Adrenal gland (tissue), 12 donors: ENCODE measurements around the gene FNDC3B. TPM values are rescaled to one million over a fixed set of nuclear protein-coding genes. Genes with fewer than 3 reads are reported as not detected.

Experiments used
- DNase-seq, 7 donors: peaks; one replicate each; pipeline ENCODE4 v3.0.0-alpha.2; 2019 to 2020
- H3K27ac ChIP-seq, 5 donors: fragments of 200-600 bp; sonication (generic) in 4 of 5; 1 replicate in 3 of 5; 2 replicates in 2 of 5; pipeline versions ENCODE4 v1.5.1 to v1.8.0; 2016 to 2020; ENCODE audit warnings: mild to moderate bottlenecking in 1 of 5
- H3K27me3 ChIP-seq: fragments of 200-600 bp; 2 replicates; pipeline ENCODE4 v1.8.0; 2021
- H3K36me3 ChIP-seq, 2 donors: fragments of 200-600 bp; replicated peaks in 1 of 2; 1 replicate in 1 of 2; 2 replicates in 1 of 2; pipeline versions ENCODE4 v1.5.1 to v1.8.0; 2018 to 2022
- H3K4me1 ChIP-seq, 2 donors: fragments of 200-600 bp; replicated peaks in 1 of 2; 1 replicate in 1 of 2; 2 replicates in 1 of 2; pipeline versions ENCODE4 v1.5.1 to v1.8.0; 2018 to 2021
- H3K4me3 ChIP-seq, 4 donors: fragments of 200-600 bp; sonication (generic) in 3 of 4; one replicate each; pipeline ENCODE4 v1.5.1; 2016 to 2018
- H3K9me3 ChIP-seq, 3 donors: fragments of 200-600 bp; sonication (generic) in 1 of 3; replicated peaks in 1 of 3; 1 replicate in 2 of 3; 2 replicates in 1 of 3; pipeline versions ENCODE4 v1.5.1 to v1.8.0; 2016 to 2021
- CTCF ChIP-seq, 6 experiments: fragments of 450-650 bp in 4 of 6; fragments of 200-600 bp in 2 of 6; sonication (generic) in 1 of 6; IDR thresholded peaks; 1 replicate in 5 of 6; 2 replicates in 1 of 6; pipeline versions ENCODE4 v1.5.1 to v1.8.0; 2016 to 2021; ENCODE audit warnings: antibody characterized with exemption in 6 of 6, mild to moderate bottlenecking in 2 of 6, moderate library complexity in 1 of 6
- POLR2A ChIP-seq, 2 donors: fragments of 450-650 bp; IDR thresholded peaks; one replicate each; pipeline ENCODE4 v1.6.1; 2017; ENCODE audit warnings: antibody characterized with exemption in 2 of 2, mild to moderate bottlenecking in 2 of 2, moderate library complexity in 1 of 2
- WGBS, 4 donors: extraction: QIAGEN DNeasy Blood & Tissue Kit in 2 of 4; methylation state at CpG; one replicate each; pipeline versions ENCODE4 v1.1.5 to v1.1.7; 2013 to 2017; 5-methylcytosine and 5-hydroxymethylcytosine counted together
- intact Hi-C, 2 donors: fragments of 100-400 bp; cut with DNase I; formaldehyde crosslinking; loops; one replicate each; pipeline versions ENCODE4 v1.14.1 to v1.15.0; 2022 to 2023
- polyA plus RNA-seq, 3 donors: library from polyadenylated mRNA; stranded (reverse); fragments of 200-250 nt in 2 of 3; fragments of 350-450 nt in 1 of 3; fragmentation: Illumina TruSeq in 1 of 3; extraction: RNeasy Lipid Tissue Mini Kit (QIAGEN cat#74804) in 1 of 3; gene quantifications; one replicate each; pipeline ENCODE4 v1.2.3, GENCODE V29; 2013 to 2014
- total RNA-seq, 9 donors: library from RNA; depleted of rRNA in 4 of 9; stranded (reverse); fragments of >200 nt in 4 of 9; fragments of 120-200 nt in 1 of 9; fragmentation: NEBNext Ultra II Directional in 1 of 9; extraction: Animal tissue kit (Norgen Biotek cat#: 25700) in 1 of 9; gene quantifications; one replicate each; pipeline versions ENCODE4 v1.1.0 to v1.2.4, GENCODE V29; 2013 to 2023
- donor health status: healthy with polysubstance abuse.
- donor health status: Bipolar disorder and iron deficiency.
- donor health status: DM: yes; HTN: yes; CAD: no.
- donor health status: DM: no; HTN: no; CAD: no.
- donor health status: DM: no; HTN: no; CAD: no.
- donor health status: DM: yes; HTN: yes; CAD: no.

Gene FNDC3B
- total and polyA plus RNA-seq, 12 donors = 9.9 to 228 (median 105) TPM

GRCh38 chr3:172232579-172233212 lies 193.3 kb downstream of the FNDC3B start:
- no peaks in the 10 kb centered on the region for H3K27me3 ChIP-seq
- peaks cover 0 to 3% of the 10 kb centered on the region in 2 donors for H3K36me3 ChIP-seq
- H3K9me3 ChIP-seq = no peaks in the 10 kb centered on the region
- DNase-seq = no peak
- no peak overlapping the region for H3K4me3 ChIP-seq
- TF ChIP-seq POLR2A (IDR thresholded peaks at IDR 0.05) (no peak), CTCF (IDR thresholded peaks at IDR 0.05) (no peak)
- H3K4me1 ChIP-seq = no peaks in the 10 kb centered on the region
- no peak overlapping the region for H3K27ac ChIP-seq
- 76 to 95% (median 87%) methylated on average over 3 of the region's 3 CpGs for WGBS, 4 donors
- intact Hi-C loops = no loop called here

GRCh38 chr3:172233474-172234277 lies 194.3 kb downstream of the FNDC3B start:
- Histone ChIP-seq H3K27me3 (no peaks in the 10 kb centered on the region), H3K4me1 (no peaks in the 10 kb centered on the region), H3K4me3 (no peak overlapping the region), H3K36me3 (no peaks in the 10 kb centered on the region), H3K27ac (peak overlapping the region in 2 of 5 donors; percentile 14 to 31), H3K9me3 (no peaks in the 10 kb centered on the region)
- intact Hi-C loops = no loop called here
- TF ChIP-seq POLR2A (IDR thresholded peaks at IDR 0.05) (no peak), CTCF (IDR thresholded peaks at IDR 0.05) (no peak)
- no peak for DNase-seq
- 62 to 68% (median 67%) methylated on average over 8 of the region's 8 CpGs for WGBS, 4 donors

GRCh38 chr3:172235698-172236097 lies 196.3 kb downstream of the FNDC3B start:
- Histone ChIP-seq H3K36me3 (no peaks in the 10 kb centered on the region), H3K4me1 (peaks cover 0 to 4% of the 10 kb centered on the region in 2 donors), H3K9me3 (no peaks in the 10 kb centered on the region), H3K4me3 (no peak overlapping the region), H3K27me3 (no peaks in the 10 kb centered on the region), H3K27ac (no peak overlapping the region)
- DNase-seq = no peak
- intact Hi-C loops = no loop called here
- TF ChIP-seq POLR2A (IDR thresholded peaks at IDR 0.05) (no peak), CTCF (IDR thresholded peaks at IDR 0.05) (no peak)

- intact Hi-C loops = no loop called here
- 91 to 96% (median 92%) methylated on average over 5 of the region's 5 CpGs for WGBS, 4 donors
- Histone ChIP-seq H3K9me3 (no peaks in the 10 kb centered on the region), H3K36me3 (no peaks in the 10 kb centered on the region), H3K27ac (no peak overlapping the region), H3K4me1 (peaks cover 0 to 4% of the 10 kb centered on the region in 2 donors), H3K4me3 (no peak overlapping the region), H3K27me3 (no peaks in the 10 kb centered on the region)
- TF ChIP-seq POLR2A (IDR thresholded peaks at IDR 0.05) (no peak), CTCF (IDR thresholded peaks at IDR 0.05) (no peak)
- no peak for DNase-seq
Observed at GRCh38 chr3:172236771-172237742, 197.7 kb downstream of the FNDC3B start.
